NT2/D1 (cell line): Measurements from ENCODE around the gene INTS4.
"Not testable (repeated sequence)": the region's sequence is repeated elsewhere in the genome, so short reads cannot be mapped to it uniquely, and the experiment has no call there.

ENCODE experiments used
- DNase-seq: peaks from one replicate; pipeline ENCODE4 v3.0.0-alpha.2; 2011; ENCODE audit warnings: low read depth, low spot score
- H3K27me3 ChIP-seq: 2 replicates; pipeline ENCODE4 v1.6.0; 2011; ENCODE audit warnings: mild to moderate bottlenecking; ENCODE audit not compliant: insufficient read length, insufficient read depth
- H3K36me3 ChIP-seq: 2 replicates; pipeline ENCODE4 v1.6.1; 2011; ENCODE audit warnings: mild to moderate bottlenecking, low read length, mixed read lengths; ENCODE audit not compliant: insufficient read depth, insufficient read length
- H3K4me1 ChIP-seq: 2 replicates; pipeline ENCODE4 v1.5.1; 2011; ENCODE audit not compliant: insufficient read depth, insufficient read length
- H3K4me3 ChIP-seq: 2 replicates; pipeline ENCODE4 v1.5.1; 2011; ENCODE audit warnings: low read depth; ENCODE audit not compliant: insufficient read length
- H3K9ac ChIP-seq: 2 replicates; pipeline ENCODE4 v1.6.0; 2011; ENCODE audit warnings: low read depth; ENCODE audit not compliant: insufficient read length
- H3K9me3 ChIP-seq: 2 replicates; pipeline ENCODE4 v1.5.1; 2011; ENCODE audit warnings: mild to moderate bottlenecking, low read length; ENCODE audit not compliant: insufficient read depth
- SUZ12 ChIP-seq: IDR thresholded peaks from 2 replicates; pipeline ENCODE4 v1.6.1; 2011; ENCODE audit not compliant: insufficient read length, insufficient read depth; ENCODE audit errors: extremely low read depth
- YY1 ChIP-seq: IDR thresholded peaks from 2 replicates; pipeline ENCODE4 v1.6.1; 2011; ENCODE audit not compliant: insufficient read length, insufficient read depth
- ZNF274 ChIP-seq: IDR thresholded peaks from 2 replicates; pipeline ENCODE4 v1.6.1; 2011; ENCODE audit warnings: mild to moderate bottlenecking, low read depth, low read length

Gene INTS4

DNA sequence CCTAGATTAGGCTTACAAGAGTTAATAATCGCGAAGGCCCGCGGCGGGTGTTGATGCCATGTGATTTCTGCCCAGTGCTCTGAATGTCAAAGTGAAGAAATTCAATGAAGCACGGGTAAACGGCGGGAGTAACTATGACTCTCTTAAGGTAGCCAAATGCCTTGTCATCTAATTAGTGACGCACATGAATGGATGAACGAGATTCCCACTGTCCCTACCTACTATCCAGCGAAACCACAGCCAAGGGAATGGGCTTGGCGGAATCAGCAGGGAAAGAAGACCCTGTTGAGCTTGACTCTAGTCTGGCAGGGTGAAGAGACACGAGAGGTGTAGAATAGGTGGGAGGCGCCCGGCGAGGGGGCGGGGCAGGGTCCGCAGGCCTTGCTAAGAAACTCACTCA lies 108.1 kb downstream of the INTS4 start:
- DNase-seq: no peak
- H3K36me3 ChIP-seq: peaks cover 25% of the 10 kb centered on the region
- H3K9me3 ChIP-seq: no peaks in the 10 kb centered on the region
- H3K4me1 ChIP-seq: no peaks in the 10 kb centered on the region
- no peak for TF ChIP-seq SUZ12
- no peaks in the 10 kb centered on the region for H3K27me3 ChIP-seq
- no peak overlapping the region for H3K9ac ChIP-seq
- no peak overlapping the region for H3K4me3 ChIP-seq

DNA sequence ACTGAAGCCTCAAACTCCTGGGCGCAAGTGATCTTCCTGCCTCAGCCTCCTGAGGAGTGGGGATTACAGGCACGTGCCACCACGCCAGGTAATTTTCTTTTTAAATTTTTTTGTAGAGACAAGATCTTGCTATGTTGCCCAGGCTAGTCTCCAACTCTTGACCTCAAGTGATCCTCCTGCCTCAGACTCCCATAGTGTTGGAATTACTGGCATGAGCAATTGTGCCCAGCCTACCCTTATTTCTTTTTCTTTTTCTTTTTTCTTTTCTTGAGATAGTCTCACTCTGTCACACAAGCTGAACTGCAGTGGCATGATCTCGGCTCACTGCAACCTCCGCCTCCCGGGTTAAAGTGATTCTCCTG lies 109.7 kb downstream of the INTS4 start:
- no peaks in the 10 kb centered on the region for H3K9me3 ChIP-seq
- H3K4me3 ChIP-seq: no peak overlapping the region
- no peak for DNase-seq
- H3K36me3 ChIP-seq: peaks cover 35% of the 10 kb centered on the region
- H3K4me1 ChIP-seq: no peaks in the 10 kb centered on the region
- no peak overlapping the region for H3K9ac ChIP-seq
- H3K27me3 ChIP-seq: no peaks in the 10 kb centered on the region
- TF ChIP-seq YY1 (no peak), ZNF274 (no peak)

DNA sequence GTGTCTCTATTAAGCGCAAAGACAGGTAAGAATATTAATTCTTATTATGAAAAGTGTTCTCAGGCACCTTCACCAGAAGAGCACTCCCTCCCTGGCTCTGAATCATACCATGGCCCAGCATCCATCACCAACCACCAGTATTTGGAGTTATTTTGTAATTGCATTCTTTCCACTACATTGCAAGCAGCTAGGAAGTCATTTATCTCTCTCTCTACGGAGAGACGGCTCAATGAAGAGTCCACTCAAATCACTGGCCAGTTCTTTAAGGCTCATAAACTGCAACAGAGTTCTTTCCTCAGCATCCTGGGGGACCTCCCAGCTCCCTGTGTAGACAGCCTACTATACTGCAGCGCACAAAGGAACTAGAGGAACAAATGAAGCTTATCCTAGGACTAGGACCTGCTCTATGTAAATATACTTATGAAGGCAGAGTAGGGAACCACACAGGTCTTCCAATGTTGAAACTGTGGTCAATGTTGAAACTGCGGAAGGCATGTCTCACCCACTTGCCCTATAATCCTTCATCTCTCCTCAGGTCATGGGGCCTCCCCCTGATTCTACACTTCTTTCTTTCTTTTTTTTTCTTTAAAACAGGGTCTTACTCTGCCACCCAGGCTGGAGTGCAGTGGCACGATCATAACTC lies 110.2 kb downstream of the INTS4 start:
- no peak for DNase-seq
- Histone ChIP-seq H3K9ac (no peak overlapping the region), H3K4me3 (no peak overlapping the region), H3K4me1 (no peaks in the 10 kb centered on the region), H3K9me3 (no peaks in the 10 kb centered on the region), H3K36me3 (peaks cover 36% of the 10 kb centered on the region), H3K27me3 (no peaks in the 10 kb centered on the region)
- no peak for TF ChIP-seq ZNF274
- no peak for TF ChIP-seq SUZ12
- no peak for TF ChIP-seq YY1

DNA sequence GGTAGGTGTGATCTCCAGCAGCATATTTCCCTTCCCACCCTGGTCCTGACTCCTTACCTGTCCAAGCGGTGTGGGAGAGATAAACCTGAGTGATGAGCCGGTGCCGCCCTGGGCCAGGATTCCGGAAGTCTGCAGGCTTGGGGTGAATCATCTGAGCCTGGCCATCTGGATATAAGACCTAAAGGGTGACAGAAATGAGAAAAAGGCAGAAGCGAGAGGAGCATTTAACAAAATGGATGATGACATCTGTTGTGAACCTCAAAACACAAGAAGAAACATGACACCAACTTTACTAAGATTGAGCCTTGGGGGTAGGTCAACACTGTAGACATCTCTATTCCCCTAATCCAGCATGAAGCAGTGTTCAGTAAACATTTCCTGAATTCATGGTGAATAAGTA lies 110.7 kb downstream of the INTS4 start:
- TF ChIP-seq SUZ12 (no peak), ZNF274 (no peak), YY1 (no peak)
- H3K27me3 ChIP-seq: no peaks in the 10 kb centered on the region
- H3K9ac ChIP-seq: no peak overlapping the region
- H3K9me3 ChIP-seq: no peaks in the 10 kb centered on the region
- no peak overlapping the region for H3K4me3 ChIP-seq
- peaks cover 42% of the 10 kb centered on the region for H3K36me3 ChIP-seq
- no peaks in the 10 kb centered on the region for H3K4me1 ChIP-seq
- DNase-seq: no peak

DNA sequence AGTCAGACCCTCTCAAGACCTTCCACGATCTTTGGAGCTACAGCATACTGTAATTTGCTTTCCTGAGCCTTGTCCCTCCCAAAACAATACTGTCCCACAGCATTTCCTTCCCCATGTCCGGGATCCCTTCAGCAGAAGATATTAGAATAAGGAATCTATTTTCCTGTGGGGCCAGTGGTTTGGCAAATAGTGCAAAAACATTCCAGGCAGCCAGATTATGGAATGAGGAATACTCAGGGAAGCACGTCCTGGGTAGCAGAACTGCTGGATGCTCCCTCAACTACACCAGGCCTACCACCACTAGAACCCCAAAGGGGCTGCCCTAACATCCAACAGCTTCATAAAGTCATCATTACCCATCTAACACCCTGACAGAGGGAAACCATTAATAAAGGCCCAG lies 112.1 kb downstream of the INTS4 start:
- DNase-seq: no peak
- no peak for TF ChIP-seq SUZ12
- TF ChIP-seq YY1: no peak
- no peak for TF ChIP-seq ZNF274
- H3K4me3 ChIP-seq: no peak overlapping the region
- H3K9ac ChIP-seq: no peak overlapping the region
- peaks cover 51% of the 10 kb centered on the region for H3K36me3 ChIP-seq
- H3K27me3 ChIP-seq: no peaks in the 10 kb centered on the region
- H3K9me3 ChIP-seq: no peaks in the 10 kb centered on the region
- H3K4me1 ChIP-seq: no peaks in the 10 kb centered on the region

DNA sequence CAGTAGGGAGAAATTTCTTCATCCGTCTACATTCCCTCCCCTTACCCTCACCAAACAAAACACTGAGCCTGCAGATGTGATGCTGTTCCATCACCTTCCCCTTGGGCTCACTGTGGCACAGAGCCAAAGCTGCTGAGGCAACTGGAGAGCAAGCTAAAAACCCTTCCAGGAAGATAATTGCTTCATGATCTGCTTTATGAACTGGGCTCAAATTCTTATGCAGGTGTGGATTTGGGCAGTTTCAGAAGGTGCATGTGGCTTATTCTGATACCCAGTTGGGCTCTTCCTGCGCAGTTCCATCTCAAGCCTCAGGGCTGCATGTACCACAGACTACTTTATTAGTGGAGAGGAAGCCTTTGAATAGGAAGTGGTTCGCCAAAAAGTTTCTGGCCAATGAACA lies 115.2 kb downstream of the INTS4 start:
- Histone ChIP-seq H3K4me3 (no peak overlapping the region), H3K27me3 (no peaks in the 10 kb centered on the region), H3K36me3 (peaks cover 61% of the 10 kb centered on the region), H3K9me3 (no peaks in the 10 kb centered on the region), H3K4me1 (peaks cover 2% of the 10 kb centered on the region), H3K9ac (no peak overlapping the region)
- DNase-seq: no peak
- no peak for TF ChIP-seq YY1
- no peak for TF ChIP-seq SUZ12
- no peak for TF ChIP-seq ZNF274

DNA sequence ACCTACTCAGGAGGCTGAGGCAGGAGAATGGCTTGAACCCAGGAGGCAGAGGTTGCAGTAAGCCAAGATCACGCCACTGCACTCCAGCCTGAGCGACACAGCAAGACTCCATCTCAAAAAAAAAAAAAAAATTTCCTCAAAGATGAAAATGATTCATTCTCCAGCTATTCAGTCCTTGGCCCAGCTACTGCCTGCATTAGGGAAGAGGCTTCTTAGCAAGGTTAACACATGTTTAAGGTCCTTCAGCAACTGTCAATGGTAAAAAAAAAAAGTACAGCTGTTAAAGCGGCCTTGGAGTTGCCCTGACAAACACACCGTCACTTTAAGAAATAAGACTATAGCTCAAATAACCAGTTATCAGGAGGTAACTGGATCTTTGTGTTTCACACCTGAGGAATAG lies 116.2 kb downstream of the INTS4 start:
- H3K9ac ChIP-seq, H3K27me3 ChIP-seq, H3K9me3 ChIP-seq, H3K4me1 ChIP-seq, H3K4me3 ChIP-seq, DNase-seq: not testable (repeated sequence)
- H3K36me3 ChIP-seq: peaks cover 51% of the 10 kb centered on the region

DNA sequence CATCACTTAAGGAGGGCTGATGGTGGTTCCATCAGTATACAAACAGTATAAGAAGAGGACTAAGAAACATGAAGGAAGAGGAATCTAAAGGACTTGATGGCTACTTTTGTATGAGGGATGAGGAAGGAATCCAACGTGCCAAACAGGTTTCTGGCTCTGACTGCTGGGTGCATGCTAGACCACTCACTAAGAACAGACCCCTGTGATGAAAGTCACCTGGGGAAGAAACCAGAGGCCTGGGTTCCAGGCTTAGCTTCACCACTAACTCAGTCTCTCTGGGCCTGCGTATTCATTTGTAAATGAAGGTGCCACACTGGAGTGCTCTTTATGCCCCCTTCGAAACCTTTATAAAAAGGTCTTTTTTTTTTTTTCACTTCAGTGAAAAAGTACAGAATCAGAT lies 118.4 kb downstream of the INTS4 start:
- Histone ChIP-seq H3K9me3 (no peaks in the 10 kb centered on the region), H3K27me3 (no peaks in the 10 kb centered on the region), H3K36me3 (peaks cover 52% of the 10 kb centered on the region), H3K4me1 (peaks cover 2% of the 10 kb centered on the region), H3K9ac (no peak overlapping the region), H3K4me3 (no peak overlapping the region)
- peak; percentile 8 for DNase-seq
- TF ChIP-seq ZNF274: no peak
- TF ChIP-seq SUZ12: no peak
